GM12878 (cell line): ENCODE data around the gene SSH2. TPM values are rescaled to one million over a fixed set of nuclear protein-coding genes. Genes with fewer than 3 reads are reported as not detected.

Experiments used
- ATAC-seq: fragments of 200-7000 bp; cut with Tn5 transposase; 3 replicates; pipeline ENCODE4 v1.9.1; 2020; ENCODE audit warnings: mild to moderate bottlenecking, moderate library complexity
- BruUV-seq: library from RNA; stranded (reverse); fragments of 400-500 nt; replicated peaks from 2 replicates; lab custom pipeline; 2021; lab: Mats Ljungman, UMichigan
- CTCF ChIA-PET: fragments of 300-600 bp; sonication (Branson Sonifier 250); formaldehyde crosslinking; extraction: SDS; loops from one replicate; lab custom pipeline; 2021; ENCODE audit warnings: inconsistent platforms; lab: Yijun Ruan, JAX
- POLR2A ChIA-PET: fragments of 350-600 bp; formaldehyde crosslinking; extraction: SDS; loops from one replicate; lab custom pipeline; 2021; ENCODE audit warnings: inconsistent platforms; lab: Charles Lee
- RAD21 ChIA-PET: fragments of 300-600 bp; sonication (Branson Sonifier 250); formaldehyde crosslinking; loops from one replicate; lab custom pipeline; 2023; ENCODE audit warnings: antibody characterized with exemption; ENCODE audit not compliant: unreplicated experiment; lab: Charles Lee
- SMC1A ChIA-PET: fragments of 300-600 bp; sonication (Branson Sonifier 250); formaldehyde crosslinking; loops from one replicate; lab custom pipeline; 2023; ENCODE audit not compliant: unreplicated experiment, uncharacterized antibody; lab: Charles Lee
- DNase-seq: peaks from one replicate; pipeline ENCODE4 v3.0.0-alpha.2; 2011; ENCODE audit warnings: low read depth, low spot score
- FAIRE-seq: peaks from 3 replicates; lab custom pipeline; 2011; peaks lifted over from hg19 to GRCh38; lab: Jason Lieb, UNC
- H2AFZ ChIP-seq: 2 replicates; pipeline ENCODE4 v1.6.0; 2011; ENCODE audit warnings: low read depth, low read length, control low read depth; ENCODE audit not compliant: control insufficient read depth
- H3K27ac ChIP-seq: 2 replicates; pipeline ENCODE4 v1.5.1; 2011; ENCODE audit warnings: control low read depth; ENCODE audit not compliant: control insufficient read depth, insufficient read depth
- H3K27me3 ChIP-seq, 2 experiments: replicated peaks in 1 of 2; 2 replicates each; pipeline versions ENCODE4 v1.6.0 to v1.6.1; 2011; ENCODE audit warnings: low read length in 1 of 2; ENCODE audit not compliant: control insufficient read depth in 2 of 2, insufficient read depth in 2 of 2
- H3K36me3 ChIP-seq, 2 experiments: 2 replicates each; pipeline ENCODE4 v1.5.1; 2011; ENCODE audit warnings: low read length in 1 of 2; ENCODE audit not compliant: control insufficient read depth in 2 of 2, insufficient read depth in 2 of 2
- H3K4me1 ChIP-seq: 2 replicates; pipeline ENCODE4 v1.6.1; 2011; ENCODE audit warnings: mild to moderate bottlenecking, low read length, moderate library complexity, mixed read lengths; ENCODE audit not compliant: control insufficient read depth, insufficient read depth
- H3K4me2 ChIP-seq: 2 replicates; pipeline ENCODE4 v1.6.0; 2011; ENCODE audit warnings: control low read depth; ENCODE audit not compliant: control insufficient read depth, insufficient read depth
- H3K4me3 ChIP-seq: fragments of 200-600 bp; sonication (generic); 2 replicates; pipeline ENCODE4 v1.5.1; 2016
- H3K79me2 ChIP-seq: 2 replicates; pipeline ENCODE4 v1.6.0; 2011; ENCODE audit warnings: low read length; ENCODE audit not compliant: control insufficient read depth, insufficient read depth
- H3K9ac ChIP-seq: 2 replicates; pipeline ENCODE4 v1.8.0; 2011; ENCODE audit warnings: low read length, control low read depth, mixed read lengths; ENCODE audit not compliant: control insufficient read depth, insufficient read depth
- H3K9me3 ChIP-seq: replicated peaks from 3 replicates; pipeline ENCODE4 v1.5.1; 2011; ENCODE audit warnings: mild to moderate bottlenecking, low read length; ENCODE audit not compliant: control insufficient read depth, insufficient read depth
- H4K20me1 ChIP-seq: 2 replicates; pipeline ENCODE4 v1.6.0; 2011; ENCODE audit not compliant: control insufficient read depth, insufficient read depth
- IKZF1 ChIP-seq: fragments of 450-650 bp; conservative IDR thresholded peaks from 2 replicates; pipeline ENCODE4 v1.6.1; 2017; ENCODE audit warnings: antibody characterized with exemption, mild to moderate bottlenecking
- IRF3 ChIP-seq: fragments of 450-650 bp; IDR thresholded peaks from 2 replicates; pipeline ENCODE4 v1.6.1; 2014; ENCODE audit warnings: mild to moderate bottlenecking
- KLF5 ChIP-seq: fragments of 450-650 bp; IDR thresholded peaks from 2 replicates; pipeline ENCODE4 v1.6.1; 2014; ENCODE audit warnings: mild to moderate bottlenecking; ENCODE audit not compliant: partially characterized antibody
- POLR2AphosphoS5 ChIP-seq: IDR thresholded peaks from 2 replicates; pipeline ENCODE4 v1.6.1; 2011; ENCODE audit warnings: mild to moderate bottlenecking, low read length, inconsistent platforms
- RUNX3 ChIP-seq: IDR thresholded peaks from 2 replicates; pipeline ENCODE4 v1.6.1; 2012; ENCODE audit warnings: low read length, inconsistent platforms
- ZSCAN29 ChIP-seq: fragments of 450-650 bp; IDR thresholded peaks from 2 replicates; pipeline ENCODE4 v1.6.1; 2017; ENCODE audit warnings: mild to moderate bottlenecking, moderate library complexity
- WGBS: methylation state at CpG from one replicate; pipeline ENCODE4 v1.1.6; 2016; ENCODE audit warnings: low lambda C conversion rate; ENCODE audit not compliant: insufficient replicate concordance, insufficient coverage; ENCODE audit errors: missing lambda C conversion rate; 5-methylcytosine and 5-hydroxymethylcytosine counted together
- in situ Hi-C: fragments of 300-500 bp; cut with MboI; formaldehyde crosslinking; loops from 9 replicates; pipeline ENCODE4 v1.14.3; 2018; ENCODE audit warnings: mixed read lengths
- intact Hi-C: fragments of 100-400 bp; cut with micrococcal nuclease; formaldehyde crosslinking; loops from one replicate; pipeline ENCODE4 v1.14.2; 2022; ENCODE audit not compliant: unreplicated experiment
- polyA plus RNA-seq, 11 experiments: library from polyadenylated mRNA; depleted of rRNA in 4 of 11; unstranded in 6 of 11; stranded (reverse) in 5 of 11; fragments of >200 nt; fragmentation: Nextera tagmentation in 4 of 11; fragmentation: Illumina TruSeq in 1 of 11; extraction: Ambion mirVana in 4 of 11; extraction: Trizol in 1 of 11; gene quantifications; 1 replicate in 1 of 11; 2 replicates in 10 of 11; pipeline versions ENCODE4 v1.2.1 to v1.2.3, GENCODE V29; 2011 to 2016; ENCODE audit warnings: inconsistent platforms in 2 of 11, missing spikeins in 2 of 11, low read depth in 1 of 11
- total RNA-seq, 4 experiments: library from RNA; depleted of rRNA in 3 of 4; stranded (reverse); fragments of >200 nt in 3 of 4; fragmentation: Illumina TruSeq in 1 of 4; extraction: Trizol in 1 of 4; gene quantifications; 2 replicates each; pipeline versions ENCODE4 v1.2.1 to v1.2.3, GENCODE V29; 2013 to 2021

Gene SSH2
- total and polyA plus RNA-seq, 10 of the 15 experiments (the other 5 are each of a cell fraction or from before 2014, with no cell fraction given): 9.3 to 65.9 (median 34.0) TPM

DNA sequence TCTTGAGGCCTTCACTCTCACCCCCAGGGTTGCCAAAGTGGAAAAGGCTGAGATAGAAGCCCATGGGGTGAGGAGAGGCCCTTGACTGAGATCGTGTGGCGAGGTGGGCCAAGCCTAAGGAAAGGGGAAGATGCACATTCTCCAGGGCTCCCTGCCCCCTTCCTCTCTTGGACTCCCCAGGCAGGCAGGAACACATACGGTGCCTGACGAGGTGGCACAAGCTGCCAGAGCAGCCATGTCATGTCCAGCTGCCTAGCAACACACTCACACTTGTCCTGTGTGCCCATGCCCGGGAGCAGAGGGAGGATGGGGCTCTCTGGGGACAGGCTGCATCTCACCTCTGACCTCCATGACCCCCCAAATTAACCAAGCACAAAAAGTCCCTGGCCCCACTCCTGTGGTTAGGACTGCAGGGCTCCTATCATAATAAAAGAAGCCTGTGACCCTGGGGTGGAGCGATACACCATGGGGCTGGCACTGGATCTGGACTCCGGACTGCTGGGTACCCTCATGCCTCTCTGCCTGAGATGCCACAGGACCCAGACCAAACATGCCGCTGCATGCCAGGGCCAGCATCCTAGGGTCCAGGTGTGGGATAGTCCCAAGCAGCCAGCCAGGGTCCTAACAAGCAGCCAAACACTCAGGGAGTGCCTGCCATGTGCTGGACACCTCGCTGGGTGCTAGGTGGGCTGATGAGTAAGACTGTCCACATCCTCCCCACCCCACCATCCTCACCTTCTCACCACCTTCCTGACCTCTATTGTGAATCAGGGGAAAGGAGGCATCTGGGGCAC lies 343.2 kb downstream of the SSH2 start:
- H3K4me3 ChIP-seq: peak overlapping the region; percentile 94; the same call in 1 of the 2 replicates
- no peaks in the 10 kb centered on the region for H4K20me1 ChIP-seq
- ChIA-PET CTCF (interaction anchor here (0.8 to 6.7 kb wide), 7 partner anchors 8 to 421 kb away, joined by 3 to 82 read pairs (median 5); no protein-coding TSS in a partner anchor), POLR2A (interaction anchor here (1.0 to 3.1 kb wide), 2 partner anchors 14 to 30 kb away, joined by 3 to 9 read pairs; no protein-coding TSS in a partner anchor), RAD21 (interaction anchor here (0.8 to 2.0 kb wide), 5 partner anchors 16 to 136 kb away, joined by 3 to 11 read pairs (median 4); no protein-coding TSS in a partner anchor), SMC1A (interaction anchor here (0.7 to 2.9 kb wide), 7 partner anchors 14 to 217 kb away, joined by 3 to 15 read pairs (median 3); no protein-coding TSS in a partner anchor)
- H3K36me3 ChIP-seq: peaks cover 0 to under 1% of the 10 kb centered on the region in 2 experiments; a peak in 2 of 4 replicates
- H3K9ac ChIP-seq: no peak overlapping the region
- DNase-seq (no peak), FAIRE-seq (no peak), ATAC-seq (no peak)
- peak overlapping the region; percentile 89; the same call in 1 of the 2 replicates for H3K4me2 ChIP-seq
- no peaks in the 10 kb centered on the region for H3K9me3 ChIP-seq
- in situ Hi-C loops (no loop called here), intact Hi-C loops (no loop called here)
- H3K4me1 ChIP-seq: peaks cover 41% of the 10 kb centered on the region
- no peak overlapping the region for H2AFZ ChIP-seq
- H3K27me3 ChIP-seq: no peaks in the 10 kb centered on the region
- peaks cover 33% of the 10 kb centered on the region for H3K79me2 ChIP-seq
- H3K27ac ChIP-seq: no peak overlapping the region
- BruUV-seq: no TSS peak
- no peak for TF ChIP-seq RUNX3
- no peak for TF ChIP-seq IKZF1
- no peak for TF ChIP-seq IRF3
- no peak for TF ChIP-seq ZSCAN29
- no peak for TF ChIP-seq KLF5
- no peak for TF ChIP-seq POLR2AphosphoS5
- 69% methylated on average over 9 of the region's 9 CpGs for WGBS
